Left renal pelvis (tissue), 4 donors: ENCODE measurements around the gene LRRC45. TPM values are rescaled to one million over a fixed set of nuclear protein-coding genes. Genes with fewer than 3 reads are reported as not detected.
"Not testable (repeated sequence)": the region's sequence is repeated elsewhere in the genome, so short reads cannot be mapped to it uniquely, and the experiment has no call there.

ENCODE experiments used
- DNase-seq, 4 donors: peaks; one replicate each; pipeline ENCODE4 v3.0.0-alpha.2; 2013; ENCODE audit warnings: low read depth in 4 of 4, low spot score in 3 of 4
- polyA plus RNA-seq, 4 donors: library from polyadenylated mRNA; unstranded; fragments of 120-200 nt; gene quantifications; one replicate each; pipeline ENCODE4 v1.2.1, GENCODE V29; 2013; ENCODE audit not compliant: insufficient read length in 4 of 4

Gene LRRC45
- polyA plus RNA-seq, 4 donors, result 9.7 to 18.1 (median 12.1) TPM

GRCh38 chr17:82031885-82032627 lies 9.0 kb downstream of the LRRC45 start:
- DNase-seq, result no peak

GRCh38 chr17:82033359-82034085 lies 10.4 kb downstream of the LRRC45 start:
- DNase-seq, result no peak

- no peak for DNase-seq
Measured at GRCh38 chr17:82034371-82035011, 11.4 kb downstream of the LRRC45 start.

- DNase-seq, result no peak
Measured at GRCh38 chr17:82035488-82035887, 12.4 kb downstream of the LRRC45 start.

- no peak for DNase-seq
Measured at GRCh38 chr17:82035956-82036633, 13.0 kb downstream of the LRRC45 start.

- DNase-seq, result no peak
Measured at GRCh38 chr17:82036634-82037091, 13.6 kb downstream of the LRRC45 start.

GRCh38 chr17:82037092-82037888 lies 14.2 kb downstream of the LRRC45 start, which contains the start of gene DCXR:
Gene DCXR (minus strand): TSS chr17:82037697. CDS start chr17:82037682, 15 bp downstream.
- peak; percentile 88 to 91 (median 90) for DNase-seq

- DNase-seq, result no peak
Measured at GRCh38 chr17:82037889-82038195, 14.7 kb downstream of the LRRC45 start.

- not testable (repeated sequence) for DNase-seq
Measured at GRCh38 chr17:82038796-82039409, 15.8 kb downstream of the LRRC45 start.

- DNase-seq, result no peak
Measured at GRCh38 chr17:82039695-82040299, 16.7 kb downstream of the LRRC45 start.

GRCh38 chr17:82041144-82041814 lies 18.2 kb downstream of the LRRC45 start:
- DNase-seq, result no peak

GRCh38 chr17:82042649-82043048 lies 19.5 kb downstream of the LRRC45 start:
- no peak for DNase-seq

- DNase-seq, result no peak
Measured at GRCh38 chr17:82043507-82043906, 20.4 kb downstream of the LRRC45 start.

GRCh38 chr17:82045936-82046484 lies 22.9 kb downstream of the LRRC45 start:
- no peak for DNase-seq

GRCh38 chr17:82046903-82047302 lies 23.8 kb downstream of the LRRC45 start:
- no peak for DNase-seq

GRCh38 chr17:82047379-82047778 lies 24.3 kb downstream of the LRRC45 start:
- no peak for DNase-seq

- DNase-seq, result no peak
Measured at GRCh38 chr17:82047914-82048570, 24.9 kb downstream of the LRRC45 start.

- no peak for DNase-seq
Measured at GRCh38 chr17:82048571-82048971, 25.5 kb downstream of the LRRC45 start.
